GM23248 (cell line): ENCODE measurements around the gene GRIA4. TPM values are rescaled to one million over a fixed set of nuclear protein-coding genes. Genes with fewer than 3 reads are reported as not detected.
A peak's percentile ranks its signal among the peaks of the same experiment; 100 is the strongest.

Source experiments
- DNase-seq: peaks from one replicate; pipeline ENCODE4 v3.0.0-alpha.2; 2015
- H2AFZ ChIP-seq: fragments of 200-600 bp; sonication (generic); 2 replicates; pipeline ENCODE4 v1.6.1; 2016; ENCODE audit warnings: antibody characterized with exemption
- H3F3A ChIP-seq: fragments of 200-600 bp; sonication (generic); 2 replicates; pipeline ENCODE4 v1.6.1; 2016; ENCODE audit warnings: mild to moderate bottlenecking, antibody characterized with exemption, mixed run types; ENCODE audit not compliant: insufficient read depth
- H3K27ac ChIP-seq: fragments of 200-600 bp; sonication (generic); 2 replicates; pipeline ENCODE4 v1.5.1; 2016; ENCODE audit warnings: mild to moderate bottlenecking
- H3K27me3 ChIP-seq: fragments of 200-600 bp; sonication (generic); replicated peaks from 2 replicates; pipeline ENCODE4 v1.6.1; 2016; ENCODE audit warnings: mild to moderate bottlenecking; ENCODE audit not compliant: insufficient read depth
- H3K36me3 ChIP-seq: fragments of 200-600 bp; sonication (generic); 2 replicates; pipeline ENCODE4 v1.6.1; 2016; ENCODE audit warnings: low read depth, mild to moderate bottlenecking
- H3K4me1 ChIP-seq: fragments of 200-600 bp; sonication (generic); 2 replicates; pipeline ENCODE4 v1.6.1; 2016; ENCODE audit warnings: mild to moderate bottlenecking; ENCODE audit not compliant: insufficient read depth
- H3K4me2 ChIP-seq: fragments of 200-600 bp; sonication (generic); one replicate; pipeline ENCODE4 v1.6.1; 2016; ENCODE audit warnings: mild to moderate bottlenecking; ENCODE audit not compliant: unreplicated experiment
- H3K4me3 ChIP-seq: fragments of 200-600 bp; sonication (generic); 2 replicates; pipeline ENCODE4 v1.5.1; 2016; ENCODE audit warnings: mild to moderate bottlenecking
- H3K79me2 ChIP-seq: fragments of 200-600 bp; sonication (generic); 2 replicates; pipeline ENCODE4 v1.6.1; 2016; ENCODE audit warnings: mild to moderate bottlenecking; ENCODE audit not compliant: insufficient read depth
- H3K9ac ChIP-seq: fragments of 200-600 bp; sonication (generic); 2 replicates; pipeline ENCODE4 v1.6.1; 2016; ENCODE audit warnings: mild to moderate bottlenecking
- H3K9me2 ChIP-seq: fragments of 200-600 bp; sonication (generic); 2 replicates; pipeline ENCODE4 v1.6.1; 2016; ENCODE audit warnings: mixed run types, mild to moderate bottlenecking, moderate library complexity; ENCODE audit not compliant: insufficient read depth
- H3K9me3 ChIP-seq: fragments of 200-600 bp; sonication (generic); one replicate; pipeline ENCODE4 v1.6.1; 2017; ENCODE audit warnings: low read depth
- H4K20me1 ChIP-seq: fragments of 200-600 bp; sonication (generic); 2 replicates; pipeline ENCODE4 v1.6.0; 2016; ENCODE audit not compliant: insufficient read depth
- EZH2 ChIP-seq: fragments of 200-600 bp; sonication (generic); IDR thresholded peaks from 2 replicates; pipeline ENCODE4 v1.6.1; 2018; ENCODE audit warnings: antibody characterized with exemption, mild to moderate bottlenecking; ENCODE audit not compliant: insufficient read depth, poor library complexity, severe bottlenecking
- EZH2phosphoT487 ChIP-seq: fragments of 200-600 bp; sonication (generic); IDR thresholded peaks from 2 replicates; pipeline ENCODE4 v1.6.1; 2018; ENCODE audit warnings: antibody characterized with exemption, moderate library complexity, mild to moderate bottlenecking, low read depth; ENCODE audit not compliant: insufficient read depth
- WGBS, 2 experiments: methylation state at CpG; one replicate each; pipeline ENCODE4 v1.1.6; 2015 to 2017; ENCODE audit warnings: low lambda C conversion rate in 2 of 2, low coverage in 1 of 2; ENCODE audit errors: missing lambda C conversion rate in 2 of 2; 5-methylcytosine and 5-hydroxymethylcytosine counted together
- in situ Hi-C: fragments of 300-500 bp; cut with MboI; formaldehyde crosslinking; loops from 2 replicates; pipeline ENCODE4 v1.15.0; 2020
- polyA plus RNA-seq: library from polyadenylated mRNA; unstranded; fragments of >200 nt; fragmentation: Nextera tagmentation; extraction: Ambion mirVana; gene quantifications from 2 replicates; pipeline ENCODE4 v1.2.1, GENCODE V29; 2016
- total RNA-seq: library from RNA; depleted of rRNA; stranded (reverse); fragments of >200 nt; shearing (Covaris generic); gene quantifications from 2 replicates; pipeline ENCODE4 v1.2.3, GENCODE V29; 2014

Gene GRIA4
- total and polyA plus RNA-seq, 2 experiments from 2014 or later: not detected

DNA sequence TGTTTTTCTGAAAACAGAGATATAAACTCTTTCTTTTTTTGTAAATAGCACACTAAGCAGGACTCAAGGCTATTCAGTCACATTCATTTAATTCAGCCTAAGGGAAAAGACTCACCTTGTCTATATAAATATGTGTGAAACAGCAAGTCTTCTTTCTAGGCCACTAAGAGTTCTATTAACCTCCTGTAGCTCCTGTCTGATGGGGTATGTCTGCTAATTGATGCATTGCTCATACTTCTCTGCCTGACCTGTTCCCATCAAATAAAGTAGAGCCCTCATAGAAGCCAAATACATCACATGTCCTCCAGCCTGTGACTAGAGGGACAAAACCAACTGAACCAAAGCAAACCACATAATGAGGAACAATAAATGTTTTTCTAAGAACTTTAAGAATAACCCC, 344.0 kb downstream of the GRIA4 start:
- TF ChIP-seq EZH2: no peak
- no peak for TF ChIP-seq EZH2phosphoT487
- no peak overlapping the region for H3K9ac ChIP-seq
- no peaks in the 10 kb centered on the region for H3K36me3 ChIP-seq
- no peaks in the 10 kb centered on the region for H3K79me2 ChIP-seq
- H3K4me3 ChIP-seq: no peak overlapping the region
- no peaks in the 10 kb centered on the region for H4K20me1 ChIP-seq
- H3K4me1 ChIP-seq: no peaks in the 10 kb centered on the region
- H3K27me3 ChIP-seq: no peaks in the 10 kb centered on the region
- no peak for DNase-seq
- no peak overlapping the region for H2AFZ ChIP-seq
- H3K4me2 ChIP-seq: no peak overlapping the region
- no peak overlapping the region for H3K27ac ChIP-seq
- in situ Hi-C loops: no loop called here
- H3K9me3 ChIP-seq: no peaks in the 10 kb centered on the region
- H3F3A ChIP-seq: no peaks in the 10 kb centered on the region
- H3K9me2 ChIP-seq: no peaks in the 10 kb centered on the region

DNA sequence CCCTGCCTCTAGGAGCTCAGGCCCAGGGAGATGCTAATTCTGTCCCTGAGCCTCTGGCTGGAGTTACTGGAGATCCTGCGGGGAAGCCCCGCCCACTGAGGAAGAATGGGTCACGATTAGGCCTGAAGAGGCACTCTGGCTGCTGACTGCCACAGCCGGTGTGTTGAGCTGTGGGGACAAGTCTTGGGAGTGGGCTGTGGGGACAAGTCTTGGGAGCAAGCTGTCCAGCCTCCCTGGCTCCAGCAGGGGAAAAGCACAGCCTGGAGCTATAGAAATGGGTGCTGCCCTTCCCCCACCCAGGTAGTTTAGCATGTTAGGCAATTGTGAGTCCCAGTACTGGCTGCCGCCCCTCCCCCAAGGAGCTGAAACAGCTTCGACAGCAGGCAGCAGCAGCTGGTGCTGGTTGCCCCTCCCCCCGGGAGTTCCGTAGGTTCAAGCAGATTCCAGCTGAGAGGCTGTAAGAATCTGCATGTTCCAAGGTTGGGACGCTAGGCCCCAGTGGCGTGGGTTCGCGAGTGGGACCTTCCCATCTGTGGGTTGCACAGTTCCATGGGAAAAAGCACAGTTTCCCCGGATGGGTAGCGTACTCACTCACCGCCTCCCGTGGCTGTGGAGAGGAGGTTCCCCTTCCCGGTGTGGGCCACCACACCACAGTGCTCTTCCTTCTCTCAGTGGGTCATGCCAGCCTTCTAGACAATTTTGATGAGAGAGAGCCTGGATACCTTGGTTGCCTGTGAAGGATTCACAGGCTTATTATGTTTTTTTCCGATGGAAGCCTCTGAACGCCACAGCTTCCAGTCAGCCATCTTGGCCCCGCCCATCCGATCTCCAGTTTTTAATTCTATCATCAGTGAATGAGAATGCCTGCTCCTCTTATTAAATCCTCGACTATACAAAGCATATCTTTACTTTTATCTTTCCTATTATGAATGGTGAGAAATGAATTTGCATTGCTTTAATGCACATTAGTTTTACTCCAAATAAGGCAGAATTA, 350.7 kb downstream of the GRIA4 start:
- no peak for TF ChIP-seq EZH2
- TF ChIP-seq EZH2phosphoT487: no peak
- Histone ChIP-seq H3K27ac (no peak overlapping the region), H3K4me3 (no peak overlapping the region), H2AFZ (no peak overlapping the region; the same call in 1 of the 2 replicates), H3K36me3 (no peaks in the 10 kb centered on the region), H3K27me3 (no peaks in the 10 kb centered on the region), H3K9me3 (no peaks in the 10 kb centered on the region), H3K79me2 (no peaks in the 10 kb centered on the region), H3K4me2 (no peak overlapping the region), H3K9ac (no peak overlapping the region), H4K20me1 (no peaks in the 10 kb centered on the region), H3F3A (no peaks in the 10 kb centered on the region), H3K4me1 (no peaks in the 10 kb centered on the region), H3K9me2 (no peaks in the 10 kb centered on the region)
- in situ Hi-C loops: no loop called here
- 67% methylated on average over 22 of the region's 22 CpGs for WGBS, 2 experiments
- no peak for DNase-seq

DNA sequence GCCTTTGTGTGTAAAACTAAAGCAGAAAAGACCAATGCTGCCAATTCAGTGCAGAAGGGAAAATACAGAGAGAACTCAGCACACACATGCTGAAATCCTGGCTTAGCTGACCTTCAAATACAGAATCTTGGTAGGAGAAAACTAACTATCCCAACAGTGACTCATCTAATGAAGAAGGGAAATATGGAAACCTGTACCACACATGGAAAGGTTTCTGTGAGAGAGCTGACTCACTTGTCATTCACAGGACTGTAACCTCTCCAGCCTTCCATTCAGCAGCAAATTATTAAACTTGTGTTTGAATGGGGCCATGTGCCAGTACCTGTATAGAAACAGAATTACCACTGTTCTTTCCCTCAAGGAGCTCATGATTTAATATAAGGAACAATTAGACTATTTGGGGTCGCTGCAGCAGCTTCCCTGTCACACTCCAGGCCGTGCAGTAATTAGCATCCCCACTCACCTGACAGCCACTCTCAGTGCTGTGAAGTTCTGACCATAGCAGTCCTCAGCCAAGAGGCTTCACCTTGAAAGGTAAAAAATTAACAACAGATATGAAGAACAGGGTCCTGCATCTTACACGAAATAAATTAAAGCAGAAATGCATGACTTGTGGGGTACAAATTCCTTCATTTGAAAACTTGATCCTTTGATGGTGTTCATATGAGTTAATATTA, 358.3 kb downstream of the GRIA4 start:
- no peaks in the 10 kb centered on the region for H3K79me2 ChIP-seq
- no peaks in the 10 kb centered on the region for H3K4me1 ChIP-seq
- no peaks in the 10 kb centered on the region for H4K20me1 ChIP-seq
- TF ChIP-seq EZH2phosphoT487 (no peak), EZH2 (no peak)
- DNase-seq: peak; percentile 5
- H3F3A ChIP-seq: no peaks in the 10 kb centered on the region
- H3K4me2 ChIP-seq: no peak overlapping the region
- no peak overlapping the region for H2AFZ ChIP-seq
- no peaks in the 10 kb centered on the region for H3K27me3 ChIP-seq
- H3K9ac ChIP-seq: no peak overlapping the region
- in situ Hi-C loops: no loop called here
- no peak overlapping the region for H3K4me3 ChIP-seq
- H3K27ac ChIP-seq: no peak overlapping the region
- H3K9me3 ChIP-seq: no peaks in the 10 kb centered on the region
- 46 to 50% methylated on average over 3 of the region's 3 CpGs for WGBS, 2 experiments
- H3K9me2 ChIP-seq: no peaks in the 10 kb centered on the region
- H3K36me3 ChIP-seq: no peaks in the 10 kb centered on the region

DNA sequence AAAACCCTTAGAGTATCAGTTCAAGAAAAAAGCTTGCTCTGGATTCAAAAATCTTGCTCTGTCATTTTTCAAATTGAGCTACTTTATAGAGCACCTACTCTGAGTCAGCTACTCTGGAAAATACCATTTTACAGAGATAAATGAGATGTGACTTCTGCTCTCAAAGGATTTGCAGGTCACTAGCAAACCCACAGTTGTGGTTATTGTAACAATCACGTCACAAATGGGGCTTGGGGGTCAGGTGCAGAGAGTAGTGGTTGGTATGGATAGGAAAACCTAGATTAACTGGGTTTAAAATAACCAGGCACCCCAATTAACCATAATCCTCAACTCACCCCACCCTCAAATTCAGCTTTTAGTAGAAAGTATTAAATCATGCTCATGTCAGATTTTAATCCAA, 359.9 kb downstream of the GRIA4 start:
- Histone ChIP-seq H2AFZ (no peak overlapping the region), H3K79me2 (no peaks in the 10 kb centered on the region), H3K27me3 (no peaks in the 10 kb centered on the region), H4K20me1 (no peaks in the 10 kb centered on the region), H3F3A (no peaks in the 10 kb centered on the region), H3K4me1 (no peaks in the 10 kb centered on the region), H3K9me2 (no peaks in the 10 kb centered on the region), H3K4me2 (no peak overlapping the region), H3K9me3 (no peaks in the 10 kb centered on the region), H3K36me3 (no peaks in the 10 kb centered on the region), H3K4me3 (no peak overlapping the region), H3K27ac (no peak overlapping the region), H3K9ac (no peak overlapping the region)
- 9 to 25% methylated on average over 1 of the region's 1 CpG for WGBS, 2 experiments
- TF ChIP-seq EZH2: no peak
- TF ChIP-seq EZH2phosphoT487: no peak
- in situ Hi-C loops: no loop called here
- DNase-seq: no peak
